ENCODE results near the gene CYP21A2. TPM values are rescaled to one million over a fixed set of nuclear protein-coding genes. Genes with fewer than 3 reads are reported as not detected.
"Not testable (repeated sequence)": the region's sequence is repeated elsewhere in the genome, so short reads cannot be mapped to it uniquely, and the experiment has no call there.

Gene CYP21A2
- total RNA-seq, 3 donors from 2014 or later (not counting 1 experiment from before 2014, with no cell fraction given) = 0.28 to 0.43 TPM; not detected in 1

DNA sequence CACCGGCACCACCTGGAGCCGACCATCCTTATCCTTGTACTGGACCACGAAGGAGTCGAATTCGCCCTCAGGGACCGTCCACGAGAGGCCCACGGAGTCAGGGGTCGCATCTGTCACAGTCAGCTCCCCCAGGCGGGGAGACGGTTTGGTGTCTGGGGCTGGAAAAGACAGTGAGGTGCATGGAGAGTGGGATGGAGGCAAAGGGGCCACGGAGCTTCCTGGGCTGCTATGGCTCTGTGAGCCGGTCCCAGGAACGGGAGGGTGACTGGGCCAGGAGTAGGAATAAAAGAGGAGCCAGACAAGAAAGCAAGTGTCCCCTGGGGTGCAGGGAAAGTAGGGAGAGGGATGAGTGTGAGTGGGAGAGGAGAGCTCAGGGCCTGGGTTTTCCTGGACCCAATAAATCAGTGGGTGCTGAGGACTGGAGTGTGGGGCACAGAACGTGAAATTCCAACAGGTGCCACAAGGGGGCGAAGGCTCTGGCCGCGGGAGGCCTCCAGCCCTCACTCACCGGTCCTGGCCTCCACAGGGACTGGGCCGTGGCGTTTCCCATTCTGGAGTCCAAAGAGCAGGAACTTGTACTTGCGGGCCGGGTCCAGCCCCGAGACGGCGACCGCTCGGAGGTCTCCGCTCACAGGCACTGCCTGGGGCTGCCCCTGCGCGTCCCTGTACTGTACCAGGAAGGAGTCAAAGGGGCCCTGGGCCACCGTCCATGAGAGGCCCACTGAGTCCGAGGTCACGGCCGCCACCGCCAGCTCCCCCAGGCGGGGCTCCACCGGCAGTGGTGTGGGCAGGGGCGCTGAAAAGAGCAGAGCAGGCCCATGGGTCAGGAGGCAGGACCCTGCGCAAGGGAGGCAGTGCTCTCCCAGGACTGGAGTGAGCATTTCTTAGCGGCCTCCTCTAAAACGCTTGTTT, 9.9 kb downstream of the CYP21A2 start:
- no peak overlapping the region for H3K27ac ChIP-seq (ENCODE audit: low read length)
- TF ChIP-seq, protein P1, sequence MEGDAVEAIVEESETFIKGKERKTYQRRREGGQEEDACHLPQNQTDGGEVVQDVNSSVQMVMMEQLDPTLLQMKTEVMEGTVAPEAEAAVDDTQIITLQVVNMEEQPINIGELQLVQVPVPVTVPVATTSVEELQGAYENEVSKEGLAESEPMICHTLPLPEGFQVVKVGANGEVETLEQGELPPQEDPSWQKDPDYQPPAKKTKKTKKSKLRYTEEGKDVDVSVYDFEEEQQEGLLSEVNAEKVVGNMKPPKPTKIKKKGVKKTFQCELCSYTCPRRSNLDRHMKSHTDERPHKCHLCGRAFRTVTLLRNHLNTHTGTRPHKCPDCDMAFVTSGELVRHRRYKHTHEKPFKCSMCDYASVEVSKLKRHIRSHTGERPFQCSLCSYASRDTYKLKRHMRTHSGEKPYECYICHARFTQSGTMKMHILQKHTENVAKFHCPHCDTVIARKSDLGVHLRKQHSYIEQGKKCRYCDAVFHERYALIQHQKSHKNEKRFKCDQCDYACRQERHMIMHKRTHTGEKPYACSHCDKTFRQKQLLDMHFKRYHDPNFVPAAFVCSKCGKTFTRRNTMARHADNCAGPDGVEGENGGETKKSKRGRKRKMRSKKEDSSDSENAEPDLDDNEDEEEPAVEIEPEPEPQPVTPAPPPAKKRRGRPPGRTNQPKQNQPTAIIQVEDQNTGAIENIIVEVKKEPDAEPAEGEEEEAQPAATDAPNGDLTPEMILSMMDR (IDR thresholded peaks at IDR 0.05) = peak; percentile 87
- Mint-ChIP-seq H3K36me3 (no peaks in the 10 kb centered on the region), H3K27me3 (ENCODE audit: low read depth in 2 of 2) (peaks cover 0 to 5% of the 10 kb centered on the region in 2 donors), H3K27ac (no peak overlapping the region), H3K9me3 (no peaks in the 10 kb centered on the region), H3K4me1 (peaks cover 0 to 7% of the 10 kb centered on the region in 2 donors), H3K4me3 (peak overlapping the region; percentile 9)
- intact Hi-C loops (cut with micrococcal nuclease) = no loop called here
- 53% methylated on average over 42 of the region's 42 CpGs for WGBS (ENCODE audit: insufficient coverage)
- no peak overlapping the region for H3K4me3 ChIP-seq (ENCODE audit: low read length)
- no peaks in the 10 kb centered on the region for H3K36me3 ChIP-seq (ENCODE audit: control insufficient read depth, insufficient read depth, low read length)
- ATAC-seq (peak; percentile 69 to 97 (median 89)), DNase-seq (peak; percentile 71 to 80)
- H3K4me1 ChIP-seq (ENCODE audit: control insufficient read depth, insufficient read depth, low read length) = peaks cover 3% of the 10 kb centered on the region
- no peaks in the 10 kb centered on the region for H3K9me3 ChIP-seq (ENCODE audit: control insufficient read depth, insufficient read depth, low read length)
- H3K27me3 ChIP-seq (ENCODE audit: control insufficient read depth, insufficient read depth, low read length) = no peaks in the 10 kb centered on the region

DNA sequence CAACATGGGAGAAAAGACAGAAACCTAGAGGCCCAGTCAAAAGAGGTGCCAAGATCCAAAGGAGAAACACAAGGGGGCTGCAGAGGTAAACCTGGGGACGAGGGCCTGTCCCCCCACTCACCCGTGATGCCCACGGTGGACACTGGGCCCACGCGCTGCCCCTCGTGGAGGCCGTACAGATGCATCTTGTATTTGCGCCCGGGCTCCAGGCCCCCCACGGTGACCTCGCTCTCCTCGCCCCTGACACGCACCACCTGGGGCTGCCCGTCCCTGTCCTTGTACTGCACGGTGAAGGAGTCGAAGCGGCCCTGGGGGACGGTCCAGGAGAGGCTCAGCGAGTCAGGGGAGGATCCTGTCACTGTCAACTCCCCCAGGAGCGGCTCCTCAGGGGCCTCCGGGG, 10.9 kb downstream of the CYP21A2 start:
- H3K36me3 Mint-ChIP-seq; H3K27me3 Mint-ChIP-seq (ENCODE audit: low read depth in 2 of 2); ATAC-seq; H3K27me3 ChIP-seq (ENCODE audit: control insufficient read depth, insufficient read depth, low read length); H3K27ac ChIP-seq (ENCODE audit: low read length); intact Hi-C loops (cut with micrococcal nuclease); DNase-seq; H3K9me3 ChIP-seq (ENCODE audit: control insufficient read depth, insufficient read depth, low read length); H3K9me3 Mint-ChIP-seq; H3K36me3 ChIP-seq (ENCODE audit: control insufficient read depth, insufficient read depth, low read length); H3K4me1 ChIP-seq (ENCODE audit: control insufficient read depth, insufficient read depth, low read length); H3K4me3 ChIP-seq (ENCODE audit: low read length); H3K4me1 Mint-ChIP-seq; H3K27ac Mint-ChIP-seq; H3K4me3 Mint-ChIP-seq: not testable (repeated sequence)
- 92% methylated on average over 21 of the region's 21 CpGs for WGBS (ENCODE audit: insufficient coverage)

DNA sequence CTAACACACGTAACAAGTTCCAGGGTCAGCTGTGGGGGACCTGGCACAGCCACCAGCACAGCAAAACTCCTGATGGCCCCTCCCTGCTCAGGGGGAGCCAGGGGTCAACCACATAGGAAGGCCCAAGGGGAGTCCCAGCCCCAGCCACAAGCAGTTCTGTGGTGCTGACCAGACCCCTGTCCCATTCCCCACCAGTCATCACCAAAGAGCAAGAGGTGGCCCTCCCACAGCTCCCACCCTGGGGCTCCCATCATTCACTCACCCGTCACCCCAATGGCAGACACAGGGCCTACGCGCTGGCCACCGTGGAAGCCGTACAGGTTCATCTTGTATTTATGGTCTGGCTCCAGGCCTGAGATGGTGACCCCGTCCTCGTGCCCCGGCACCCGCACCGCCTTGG, 11.5 kb downstream of the CYP21A2 start:
- 96% methylated on average over 8 of the region's 11 CpGs for WGBS (ENCODE audit: insufficient coverage)
- H3K36me3 Mint-ChIP-seq; ATAC-seq; H3K9me3 Mint-ChIP-seq; H3K9me3 ChIP-seq (ENCODE audit: control insufficient read depth, insufficient read depth, low read length); H3K27me3 Mint-ChIP-seq (ENCODE audit: low read depth in 2 of 2); intact Hi-C loops (cut with micrococcal nuclease); H3K36me3 ChIP-seq (ENCODE audit: control insufficient read depth, insufficient read depth, low read length); H3K27ac Mint-ChIP-seq; H3K4me1 ChIP-seq (ENCODE audit: control insufficient read depth, insufficient read depth, low read length); H3K27ac ChIP-seq (ENCODE audit: low read length); H3K4me1 Mint-ChIP-seq; H3K27me3 ChIP-seq (ENCODE audit: control insufficient read depth, insufficient read depth, low read length); H3K4me3 ChIP-seq (ENCODE audit: low read length); DNase-seq; H3K4me3 Mint-ChIP-seq: not testable (repeated sequence)

- Mint-ChIP-seq H3K4me1 (peaks cover 0 to 7% of the 10 kb centered on the region in 2 donors), H3K27me3 (ENCODE audit: low read depth in 2 of 2) (peaks cover 0 to 7% of the 10 kb centered on the region in 2 donors), H3K4me3 (no peak overlapping the region), H3K36me3 (no peaks in the 10 kb centered on the region), H3K9me3 (no peaks in the 10 kb centered on the region), H3K27ac (no peak overlapping the region)
- Histone ChIP-seq H3K9me3 (ENCODE audit: control insufficient read depth, insufficient read depth, low read length) (no peaks in the 10 kb centered on the region), H3K27me3 (ENCODE audit: control insufficient read depth, insufficient read depth, low read length) (no peaks in the 10 kb centered on the region), H3K36me3 (ENCODE audit: control insufficient read depth, insufficient read depth, low read length) (no peaks in the 10 kb centered on the region), H3K27ac (ENCODE audit: low read length) (no peak overlapping the region), H3K4me1 (ENCODE audit: control insufficient read depth, insufficient read depth, low read length) (peaks cover 3% of the 10 kb centered on the region), H3K4me3 (ENCODE audit: low read length) (no peak overlapping the region)
- DNase-seq (no peak), ATAC-seq (no peak)
- WGBS (ENCODE audit: insufficient coverage) = 77% methylated on average over 5 of the region's 5 CpGs
- TF ChIP-seq, protein P1 (IDR thresholded peaks at IDR 0.05) = no peak
- intact Hi-C loops (cut with micrococcal nuclease) = no loop called here
Observed at GRCh38 chr6:32050562-32050961, 12.3 kb downstream of the CYP21A2 start.

DNA sequence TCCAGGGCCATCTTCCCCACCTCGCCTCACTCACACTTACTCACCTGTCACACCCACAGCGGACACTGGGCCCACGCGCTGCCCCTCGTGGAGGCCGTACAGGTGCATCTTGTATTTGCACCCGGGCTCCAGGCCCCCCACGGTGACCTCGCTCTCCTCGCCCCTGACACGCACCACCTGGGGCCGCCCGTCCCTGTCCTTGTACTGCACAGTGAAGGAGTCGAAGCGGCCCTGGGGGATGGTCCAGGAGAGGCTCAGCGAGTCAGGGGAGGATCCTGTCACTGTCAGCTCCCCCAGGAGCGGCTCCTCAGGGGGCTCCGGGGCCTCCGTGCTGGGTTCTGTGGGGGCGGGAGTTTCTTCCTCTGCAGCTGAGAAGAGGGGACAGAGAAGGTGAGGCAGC, 14.4 kb downstream of the CYP21A2 start:
- H3K9me3 Mint-ChIP-seq; H3K4me3 ChIP-seq (ENCODE audit: low read length); intact Hi-C loops (cut with micrococcal nuclease); H3K27ac Mint-ChIP-seq; H3K9me3 ChIP-seq (ENCODE audit: control insufficient read depth, insufficient read depth, low read length); H3K36me3 Mint-ChIP-seq; DNase-seq; H3K4me1 Mint-ChIP-seq; H3K36me3 ChIP-seq (ENCODE audit: control insufficient read depth, insufficient read depth, low read length); H3K4me3 Mint-ChIP-seq; H3K27ac ChIP-seq (ENCODE audit: low read length); H3K4me1 ChIP-seq (ENCODE audit: control insufficient read depth, insufficient read depth, low read length); ATAC-seq; H3K27me3 ChIP-seq (ENCODE audit: control insufficient read depth, insufficient read depth, low read length); H3K27me3 Mint-ChIP-seq (ENCODE audit: low read depth in 2 of 2): not testable (repeated sequence)
- 87% methylated on average over 20 of the region's 20 CpGs for WGBS (ENCODE audit: insufficient coverage)

- H3K9me3 ChIP-seq (ENCODE audit: control insufficient read depth, insufficient read depth, low read length); H3K4me1 Mint-ChIP-seq; H3K27me3 ChIP-seq (ENCODE audit: control insufficient read depth, insufficient read depth, low read length); H3K27ac ChIP-seq (ENCODE audit: low read length); H3K27me3 Mint-ChIP-seq (ENCODE audit: low read depth in 2 of 2); DNase-seq; H3K9me3 Mint-ChIP-seq; H3K4me1 ChIP-seq (ENCODE audit: control insufficient read depth, insufficient read depth, low read length); H3K4me3 Mint-ChIP-seq; H3K36me3 Mint-ChIP-seq; intact Hi-C loops (cut with micrococcal nuclease); H3K27ac Mint-ChIP-seq; H3K4me3 ChIP-seq (ENCODE audit: low read length); H3K36me3 ChIP-seq (ENCODE audit: control insufficient read depth, insufficient read depth, low read length); ATAC-seq: not testable (repeated sequence)
- WGBS (ENCODE audit: insufficient coverage) = 85% methylated on average over 13 of the region's 13 CpGs
Observed at GRCh38 chr6:32053314-32053713, 15.1 kb downstream of the CYP21A2 start.
